Endothelial cell of hepatic sinusoid (primary cell): ENCODE data around the gene UFSP1.
"Not testable (repeated sequence)": the region's sequence is repeated elsewhere in the genome, so short reads cannot be mapped to it uniquely, and the experiment has no call there.

Experiments
- in situ Hi-C: cut with HindIII; loops from 2 replicates; pipeline ENCODE4 v1.10.0; 2017; ENCODE audit warnings: low sequenced_read_pairs

The UFSP1 gene

GRCh38 chr7:100861616-100861985, 27.9 kb downstream of the UFSP1 start:
- in situ Hi-C loops = no loop called here

GRCh38 chr7:100860702-100861615, 28.6 kb downstream of the UFSP1 start:
- in situ Hi-C loops = no loop called here

- in situ Hi-C loops = no loop called here
Observed at GRCh38 chr7:100859856-100860255, 29.7 kb downstream of the UFSP1 start.

GRCh38 chr7:100856871-100857282, 32.6 kb downstream of the UFSP1 start:
- in situ Hi-C loops = no loop called here

GRCh38 chr7:100855515-100855914, 34.0 kb downstream of the UFSP1 start:
- in situ Hi-C loops = no loop called here

- in situ Hi-C loops = not testable (repeated sequence)
Observed at GRCh38 chr7:100854899-100855298, 34.6 kb downstream of the UFSP1 start.

GRCh38 chr7:100854146-100854895, 35.2 kb downstream of the UFSP1 start:
- in situ Hi-C loops = no loop called here

- in situ Hi-C loops = no loop called here
Observed at GRCh38 chr7:100852048-100852872, 37.3 kb downstream of the UFSP1 start, which contains the start of gene SLC12A9. TSS of gene SLC12A9 (plus strand) at chr7:100852713. CDS start at chr7:100854198, 1,485 bp downstream.

GRCh38 chr7:100847360-100847759, 42.2 kb downstream of the UFSP1 start:
- in situ Hi-C loops = loop anchor here (5.0 to 25.0 kb wide), 2 partner anchors 80 to 135 kb away; partner anchors contain the start of genes EPO and POP7

- in situ Hi-C loops = loop anchor here (25.0 kb wide), 1 partner anchor 128 kb away; the partner anchor contains the start of genes EPO and POP7
Observed at GRCh38 chr7:100840470-100841100, 48.9 kb downstream of the UFSP1 start.

- in situ Hi-C loops = loop anchor here (25.0 kb wide), 1 partner anchor 127 kb away; the partner anchor contains the start of genes EPO and POP7
Observed at GRCh38 chr7:100839361-100839760, 50.2 kb downstream of the UFSP1 start.
